NCI-H2081 treated with DMSO at 0.1 percent for 48 hours (cell line): ENCODE results near the gene FBLN1.

Source experiments
- DNase-seq: peaks from one replicate; lab custom pipeline; 2025; lab: John Stamatoyannopoulos, UW

Gene FBLN1

DNA sequence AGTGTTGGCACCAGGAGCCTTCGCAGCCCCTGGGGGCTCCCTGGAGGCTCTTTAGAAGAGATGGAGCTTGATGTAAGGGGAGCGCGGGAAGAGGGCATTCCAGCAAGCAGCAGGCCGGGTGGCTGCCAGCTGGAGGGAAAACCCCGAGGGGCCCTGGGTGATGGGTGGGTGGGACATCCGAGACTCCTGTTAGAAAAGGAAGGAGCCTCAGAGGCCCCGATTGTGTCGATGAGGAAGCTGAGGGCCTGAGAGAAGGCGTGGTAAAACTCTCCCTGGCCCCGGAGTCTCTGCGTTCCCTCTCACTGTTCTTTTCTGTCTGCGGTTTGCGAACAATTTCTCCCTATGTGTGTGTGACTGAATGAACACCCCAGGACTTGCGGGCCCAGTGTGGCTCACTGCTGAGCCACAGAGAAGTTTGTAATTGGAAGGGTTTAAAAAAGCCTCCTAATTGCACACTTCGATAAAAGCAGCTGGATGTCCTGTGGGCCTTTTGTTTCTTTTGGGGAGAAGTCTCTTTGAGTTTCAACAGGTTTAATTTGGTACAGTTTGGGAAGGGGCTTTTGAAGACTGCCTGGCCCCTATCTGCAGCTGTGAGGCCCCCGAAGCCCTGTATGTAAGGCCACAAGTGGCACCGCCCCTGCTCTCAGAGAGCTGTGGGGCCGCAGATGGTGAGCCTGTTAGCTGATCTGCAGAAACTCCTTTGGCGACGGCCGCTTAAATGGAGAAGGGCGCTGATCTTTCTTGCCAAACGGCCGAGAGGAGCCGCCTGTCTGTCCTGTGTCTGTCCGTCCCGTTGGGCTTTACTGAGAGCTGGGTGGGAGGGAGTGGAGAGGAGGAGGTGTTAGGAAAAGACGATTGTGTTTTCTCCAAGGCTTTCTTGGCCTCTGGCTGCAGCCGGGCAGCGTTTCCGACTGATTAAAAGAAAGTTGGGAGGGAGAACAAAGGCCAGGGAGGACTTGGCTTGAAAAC, 2.0 kb downstream of the FBLN1 start:
- DNase-seq, result no peak

DNA sequence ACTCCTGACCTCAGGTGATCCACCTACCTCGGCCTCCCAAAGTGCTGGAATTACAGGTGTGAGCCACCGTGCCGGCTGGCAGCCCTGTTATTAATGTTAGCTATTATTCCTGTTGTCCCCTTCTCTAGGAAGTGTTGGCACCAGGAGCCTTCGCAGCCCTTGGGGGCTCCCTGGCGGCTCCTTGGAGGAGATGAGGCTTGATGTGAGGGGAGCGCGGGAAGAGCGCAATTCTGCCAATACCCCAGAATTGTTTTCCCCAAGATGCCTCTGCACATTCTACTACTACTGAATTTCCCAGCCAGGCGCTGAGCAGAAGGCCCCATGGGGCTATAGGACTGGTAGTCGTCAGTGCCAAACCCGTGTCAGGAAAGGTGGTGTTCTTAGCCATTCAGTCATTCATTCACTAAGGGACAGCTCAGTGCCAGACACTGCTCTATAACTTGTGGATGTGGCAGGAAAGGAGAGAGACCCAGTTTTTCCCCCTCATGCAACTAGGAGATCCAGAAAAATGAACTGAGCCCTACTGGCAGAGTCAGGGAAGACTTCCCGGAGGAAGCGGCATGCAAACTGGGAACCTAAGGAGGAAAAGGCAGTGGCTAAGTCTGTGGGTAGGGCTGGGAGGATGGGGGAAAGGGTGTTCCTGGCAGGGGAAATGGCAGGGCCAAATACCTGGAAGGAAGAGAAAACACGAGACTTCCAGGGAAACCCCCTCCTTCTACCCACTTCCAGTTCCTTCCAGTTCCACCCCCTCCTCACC, 3.5 kb downstream of the FBLN1 start:
- no peak for DNase-seq

GRCh38 chr22:45506816-45507360, 4.2 kb downstream of the FBLN1 start:
- DNase-seq, result no peak

DNA sequence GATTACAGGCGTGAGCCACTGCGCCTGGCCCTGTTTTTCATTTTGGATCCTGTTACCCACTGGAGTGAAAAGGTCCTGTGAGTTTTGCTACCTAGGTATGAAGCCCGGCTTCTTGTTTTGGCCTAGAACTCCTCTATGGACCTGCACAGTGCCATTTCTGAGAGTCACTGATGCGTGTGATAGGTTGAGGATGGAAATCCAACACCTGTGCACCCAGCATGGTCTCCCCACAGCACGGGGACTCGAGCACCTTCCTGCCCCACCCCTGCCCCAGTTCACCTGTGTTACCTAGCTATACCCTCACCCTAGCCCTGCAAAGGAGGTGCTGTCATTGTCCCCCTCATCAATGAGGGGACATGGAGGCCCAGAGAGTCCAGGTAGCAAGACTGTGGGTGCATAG, 5.1 kb downstream of the FBLN1 start:
- no peak for DNase-seq

DNA sequence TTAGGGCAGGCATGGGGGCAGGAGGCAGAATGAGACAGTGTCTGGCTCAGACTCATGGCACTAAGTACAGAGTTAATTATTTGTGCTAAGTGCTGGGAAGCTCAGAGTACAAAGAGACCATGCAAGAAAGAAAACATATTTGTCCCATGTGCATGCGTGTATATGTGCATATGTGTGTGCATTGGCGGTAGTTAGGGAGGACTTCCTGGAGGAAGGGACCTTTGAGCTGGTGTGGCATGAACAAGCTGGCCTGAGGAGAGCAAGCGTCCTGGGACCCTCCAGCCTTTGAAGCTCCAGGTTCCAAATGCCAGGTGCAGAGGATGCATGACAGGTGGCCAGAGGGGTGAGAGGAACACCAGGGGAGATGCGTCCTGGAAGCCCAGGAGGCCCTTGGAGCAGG, 6.1 kb downstream of the FBLN1 start:
- DNase-seq, result no peak

DNA sequence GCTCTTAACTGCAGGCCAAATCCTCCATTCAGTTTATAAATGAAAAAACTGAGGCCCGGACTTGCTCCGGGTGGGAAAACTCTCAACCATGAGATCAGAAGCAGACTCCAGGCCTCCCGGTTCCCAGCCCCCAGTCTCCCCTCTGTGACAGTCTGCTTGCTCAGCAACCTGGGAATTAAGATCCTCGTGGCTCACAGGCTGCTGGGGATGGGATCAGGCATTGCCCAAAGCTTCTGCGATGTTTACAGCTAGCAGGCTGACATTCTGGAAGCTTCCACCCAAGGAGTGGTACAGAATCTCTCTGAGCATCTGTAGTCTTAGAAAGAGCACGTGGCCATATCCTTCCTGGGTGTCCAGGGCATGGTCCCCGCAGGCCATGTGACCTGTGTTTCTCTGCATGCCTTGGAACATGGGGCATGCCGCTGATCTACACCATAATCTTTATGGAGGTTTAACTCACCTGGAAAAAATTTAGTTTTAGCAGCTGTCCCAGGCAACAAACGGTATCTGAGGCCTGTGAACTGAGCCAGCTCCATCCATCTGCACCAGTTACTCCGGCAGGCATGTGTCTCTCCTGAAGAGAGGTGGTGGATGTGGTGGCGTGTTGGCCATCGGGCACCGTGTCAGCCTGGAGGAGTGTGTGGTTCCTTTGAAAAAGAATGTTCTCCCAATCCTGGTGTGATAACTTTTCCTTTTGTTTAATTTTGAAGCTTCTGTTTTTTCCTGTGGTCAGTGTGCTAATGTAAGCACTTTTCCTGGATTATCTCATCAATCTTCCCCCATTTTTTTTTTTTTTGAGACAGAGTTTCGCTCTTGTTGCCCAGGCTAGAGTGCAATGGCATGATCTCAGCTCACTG, 7.9 kb downstream of the FBLN1 start:
- no peak for DNase-seq

DNA sequence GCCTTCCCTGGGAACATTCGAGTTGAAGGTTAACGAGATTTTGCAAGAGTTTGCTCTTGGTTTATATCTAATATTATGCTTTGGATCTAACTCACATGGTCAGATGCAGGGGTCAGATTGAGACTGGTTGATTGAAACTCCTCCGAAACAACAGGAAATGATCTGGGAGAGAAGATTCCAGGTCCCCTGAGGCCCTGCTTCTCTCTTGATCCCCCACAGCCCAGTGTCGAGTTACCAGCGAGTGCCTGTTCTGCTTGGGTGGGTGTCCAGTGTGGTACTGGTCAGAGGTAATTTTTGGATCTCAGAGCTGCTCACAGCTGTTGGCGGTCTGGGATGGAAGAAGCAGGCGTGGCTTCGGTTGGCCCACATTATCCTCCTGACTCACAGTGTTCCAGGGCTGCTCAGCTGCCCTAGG, 9.2 kb downstream of the FBLN1 start:
- DNase-seq, result no peak

GRCh38 chr22:45512363-45512762, 9.7 kb downstream of the FBLN1 start:
- no peak for DNase-seq

DNA sequence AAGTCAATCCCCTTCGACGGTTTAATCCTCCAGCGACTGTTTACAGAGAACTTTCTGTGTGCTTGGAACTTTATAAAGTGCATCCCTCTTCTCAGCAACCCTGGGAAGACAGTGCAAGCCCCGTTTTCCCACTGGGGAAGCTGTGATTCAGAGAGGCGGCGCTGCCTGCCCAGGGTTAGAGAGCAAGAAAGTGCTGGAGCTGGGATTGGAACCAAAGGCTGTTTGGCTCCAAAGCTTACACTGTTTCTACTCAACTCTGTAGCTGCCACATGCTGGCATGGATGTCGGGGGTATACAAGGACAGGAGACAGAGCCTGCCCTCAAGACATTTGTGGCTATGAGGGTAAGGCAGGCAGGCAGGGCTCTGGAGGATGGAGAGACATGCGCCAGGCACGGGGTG, 13.0 kb downstream of the FBLN1 start:
- DNase-seq, result no peak

DNA sequence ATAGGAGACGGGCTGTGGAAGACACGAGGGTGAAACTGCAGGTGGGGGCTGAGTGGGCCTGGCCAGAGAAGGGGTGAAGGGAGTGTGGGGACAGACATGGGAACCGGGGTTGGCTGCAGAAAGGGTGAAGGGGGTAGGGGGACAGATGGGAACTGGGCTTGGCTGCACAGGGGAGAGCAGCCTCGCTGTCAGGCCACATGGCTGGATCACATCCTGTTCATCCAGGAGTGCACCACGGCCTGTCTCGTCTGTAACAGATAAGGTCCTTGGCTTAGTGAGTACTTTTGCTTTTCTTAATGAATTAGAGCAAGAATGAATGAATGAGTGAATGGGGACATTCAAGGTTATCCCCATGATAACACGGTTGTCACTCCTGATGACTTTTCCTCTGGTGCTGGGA, 13.5 kb downstream of the FBLN1 start:
- no peak for DNase-seq

DNA sequence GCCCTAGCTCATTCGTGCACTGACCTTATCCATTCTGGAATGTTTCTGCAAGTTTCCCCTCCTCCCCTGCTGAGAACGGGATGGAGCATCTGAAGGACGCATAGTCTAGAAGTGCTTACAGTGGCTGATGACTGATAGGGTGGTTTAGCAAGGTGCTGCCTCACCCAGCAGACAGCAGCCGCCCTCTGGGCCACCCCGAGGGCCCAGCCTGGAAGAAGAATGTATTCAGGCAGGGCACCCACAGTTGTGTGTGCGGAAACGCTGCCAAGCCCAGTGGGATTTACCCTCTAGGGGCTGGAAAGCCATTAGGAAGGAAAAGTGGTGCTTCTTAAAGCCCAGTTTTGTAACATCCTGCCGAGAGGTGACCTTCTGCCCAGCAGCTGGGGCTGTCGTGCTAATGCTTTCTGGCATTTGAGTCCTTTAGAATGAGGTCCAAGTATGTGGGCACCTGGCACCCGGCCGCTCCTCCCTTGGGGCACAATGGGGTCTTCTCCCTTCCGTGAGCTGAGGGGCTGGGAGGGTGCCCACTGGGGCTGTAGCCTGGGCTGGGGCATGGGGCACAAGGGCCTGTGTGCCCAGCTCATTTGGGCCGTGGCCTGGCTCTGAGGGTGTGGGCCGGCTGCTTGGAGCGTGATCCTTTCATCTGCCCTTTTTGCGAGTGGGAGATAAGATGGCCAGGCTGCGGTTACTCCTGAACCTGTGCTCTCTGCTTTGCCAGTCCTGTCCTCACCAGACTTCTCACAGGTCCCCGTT, 14.4 kb downstream of the FBLN1 start:
- DNase-seq, result no peak

DNA sequence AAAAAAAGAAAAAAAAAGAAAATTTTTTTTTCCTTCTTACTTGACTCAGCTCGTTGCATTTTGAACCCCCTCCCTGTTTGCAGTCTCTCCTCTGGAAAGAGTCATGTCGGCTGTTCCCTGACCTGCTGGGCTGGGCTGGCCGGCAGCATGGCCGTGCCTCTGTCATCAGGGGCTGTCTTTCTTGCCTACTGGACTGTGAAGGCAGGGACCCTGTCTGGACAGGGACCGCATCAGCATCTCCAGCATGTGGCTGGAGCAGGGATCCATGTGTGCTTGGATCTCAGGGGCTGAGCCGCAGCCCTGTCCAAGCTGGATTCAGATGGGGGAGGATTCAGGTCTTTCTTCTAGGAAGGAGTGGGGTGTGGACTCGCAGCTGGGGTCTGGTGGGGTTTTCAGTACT, 15.5 kb downstream of the FBLN1 start:
- DNase-seq, result no peak

- no peak for DNase-seq
Measured at GRCh38 chr22:45518580-45518991, 15.9 kb downstream of the FBLN1 start.

DNA sequence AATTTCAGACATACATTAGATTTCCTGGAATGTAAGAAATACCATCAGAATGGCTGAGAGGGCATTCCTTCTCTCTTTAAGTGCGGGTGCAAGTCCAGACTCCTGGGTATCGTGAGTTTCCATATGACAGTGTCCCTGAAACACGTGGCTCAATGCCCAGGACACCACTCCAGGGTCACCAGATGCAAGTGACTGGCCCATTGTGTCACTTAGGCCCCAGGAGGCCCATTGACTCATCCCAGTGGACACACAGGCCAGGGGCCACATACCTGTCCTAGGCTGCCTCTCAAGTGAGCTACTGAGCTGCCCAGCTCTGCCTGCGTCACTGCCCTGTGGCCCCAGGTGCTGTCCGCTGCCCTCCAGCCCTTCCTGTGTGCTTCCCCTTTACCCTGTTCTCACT, 18.5 kb downstream of the FBLN1 start:
- no peak for DNase-seq

DNA sequence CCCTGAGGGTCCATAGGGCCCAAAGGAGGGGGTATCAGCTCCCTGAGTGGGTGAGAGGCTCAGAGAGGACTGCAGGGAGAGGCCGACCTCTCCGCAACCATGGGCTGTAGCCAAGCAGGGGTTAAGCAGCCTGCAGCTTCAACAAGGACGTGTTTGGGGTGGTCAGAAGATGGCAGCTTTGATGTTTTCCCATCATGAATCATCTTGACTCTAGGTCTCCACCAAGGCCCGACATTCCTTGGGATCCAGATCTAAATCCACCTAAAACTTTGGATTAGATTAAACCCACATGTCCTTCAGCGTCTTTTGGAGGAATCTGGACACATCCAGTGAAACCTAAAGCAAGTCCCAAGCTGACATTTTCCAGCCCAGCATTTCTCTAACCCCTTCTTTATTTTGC, 19.8 kb downstream of the FBLN1 start:
- no peak for DNase-seq

- DNase-seq, result no peak
Measured at GRCh38 chr22:45524157-45524556, 21.5 kb downstream of the FBLN1 start.

GRCh38 chr22:45524966-45525365, 22.3 kb downstream of the FBLN1 start:
- no peak for DNase-seq

GRCh38 chr22:45525480-45525879, 22.8 kb downstream of the FBLN1 start:
- DNase-seq, result no peak

GRCh38 chr22:45526281-45526680, 23.6 kb downstream of the FBLN1 start:
- no peak for DNase-seq

GRCh38 chr22:45526768-45527360, 24.2 kb downstream of the FBLN1 start:
- no peak for DNase-seq

GRCh38 chr22:45527456-45527855, 24.8 kb downstream of the FBLN1 start:
- no peak for DNase-seq
